ENCODE results near the gene PSMA1. TPM values are rescaled to one million over a fixed set of nuclear protein-coding genes. Genes with fewer than 3 reads are reported as not detected.

The PSMA1 gene
- total RNA-seq, 2 donors from 2014 or later = 71.3 to 73.5 TPM

DNA sequence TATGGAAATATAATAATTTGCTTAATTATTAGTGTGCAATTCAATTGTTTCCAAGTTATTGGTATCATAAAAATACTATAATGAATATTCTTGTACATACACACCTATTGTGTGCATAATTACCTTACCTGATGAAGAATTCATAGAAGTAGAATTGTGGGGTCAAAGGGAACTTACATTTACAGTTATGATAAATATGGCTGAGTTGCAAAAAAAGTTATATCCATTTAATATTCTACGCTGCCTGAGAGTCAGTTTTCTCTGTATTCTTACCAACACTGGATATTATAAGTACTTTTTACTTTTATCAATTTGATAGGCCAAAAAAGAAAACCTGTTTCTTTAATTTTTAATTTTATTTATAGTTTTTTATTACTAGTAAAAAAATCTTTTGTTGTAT, 2.1 kb upstream of the PSMA1 start:
- DNase-seq = no peak
- intact Hi-C loops (cut with DNase I) = no loop called here
- 91 to 100% methylated on average over 1 of the region's 1 CpG for WGBS, 2 donors

DNA sequence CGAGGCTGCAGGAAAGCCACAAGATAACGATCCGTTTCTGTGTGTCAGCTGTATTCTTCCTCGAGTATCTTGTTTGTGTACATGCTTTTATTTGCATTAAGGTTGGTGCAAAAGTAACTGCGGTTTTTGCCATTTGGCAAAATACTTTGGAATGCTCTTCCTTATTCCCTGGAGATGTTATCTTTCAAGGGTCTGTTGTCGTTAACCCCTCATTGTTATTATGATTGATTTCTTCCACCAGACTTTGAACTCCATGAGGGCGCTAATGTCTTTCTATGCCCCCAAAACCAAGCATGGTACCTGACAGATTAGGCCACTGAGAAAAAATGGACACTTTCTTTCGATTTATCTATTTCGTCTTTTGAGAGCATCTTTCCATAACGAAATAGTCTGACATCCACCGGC, 563 bp upstream of the PSMA1 start:
- Histone ChIP-seq H3K4me3 (peak overlapping the region in 1 of 2 donors; percentile 23), H3K27me3 (no peaks in the 10 kb centered on the region), H3K9me3 (no peaks in the 10 kb centered on the region), H3K27ac (peak overlapping the region; percentile 52 to 91 (median 79)), H3K36me3 (replicated peaks in 1 of 2; ENCODE audit: insufficient read depth in 1 of 2, low read depth in 2 of 2) (peaks cover 0 to 3% of the 10 kb centered on the region in 2 donors), H3K4me1 (peaks cover 15% of the 10 kb centered on the region)
- intact Hi-C loops (cut with DNase I) = no loop called here
- WGBS, 2 donors = 12 to 15% methylated on average over 11 of the region's 11 CpGs
- TF ChIP-seq POLR2A (IDR thresholded peaks at IDR 0.05) (no peak), CTCF (IDR thresholded peaks at IDR 0.05) (no peak)
- ATAC-seq = no peak
- no peak for DNase-seq

More for the DNA sequence above, 2.1 kb upstream of the PSMA1 start:
- TF ChIP-seq POLR2A (IDR thresholded peaks at IDR 0.05) (no peak), CTCF (IDR thresholded peaks at IDR 0.05) (no peak)
- H3K4me1 ChIP-seq = peaks cover 15% of the 10 kb centered on the region
- ATAC-seq = no peak
- no peaks in the 10 kb centered on the region for H3K36me3 ChIP-seq (replicated peaks in 1 of 2; ENCODE audit: insufficient read depth in 1 of 2, low read depth in 2 of 2)
- no peaks in the 10 kb centered on the region for H3K9me3 ChIP-seq
- no peak overlapping the region for H3K4me3 ChIP-seq
- H3K27me3 ChIP-seq = no peaks in the 10 kb centered on the region
- no peak overlapping the region for H3K27ac ChIP-seq

DNA sequence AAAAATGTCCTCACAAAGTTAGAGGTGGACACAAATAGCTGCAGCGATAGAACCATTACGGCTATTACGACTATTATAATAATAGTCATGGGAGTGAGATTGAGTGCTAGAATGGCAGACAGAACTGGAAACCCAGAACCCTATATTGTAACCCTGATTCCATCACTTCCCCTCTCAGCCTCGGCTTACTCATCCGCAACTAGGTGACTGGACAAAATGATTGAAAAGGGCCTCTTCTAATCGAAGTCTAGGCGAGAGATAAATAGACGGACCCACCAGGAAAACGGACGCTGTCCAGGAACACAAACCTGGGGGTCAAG, 629 bp downstream of the PSMA1 start:
- ATAC-seq (no peak), DNase-seq (no peak)
- Histone ChIP-seq H3K4me3 (peak overlapping the region; percentile 79 to 80), H3K27ac (peak overlapping the region in 3 of 4 donors; percentile 71 to 91 (median 87)), H3K27me3 (no peaks in the 10 kb centered on the region), H3K4me1 (peaks cover 15% of the 10 kb centered on the region), H3K9me3 (no peaks in the 10 kb centered on the region), H3K36me3 (replicated peaks in 1 of 2; ENCODE audit: insufficient read depth in 1 of 2, low read depth in 2 of 2) (peaks cover 0 to 6% of the 10 kb centered on the region in 2 donors)
- WGBS, 2 donors = 0% methylated on average over 9 to 10 of the region's 10 CpGs
- intact Hi-C loops (cut with DNase I) = no loop called here
- TF ChIP-seq POLR2A (IDR thresholded peaks at IDR 0.05) (no peak), CTCF (IDR thresholded peaks at IDR 0.05) (no peak)

- ATAC-seq = no peak
These were observed 1.4 kb downstream of the PSMA1 start for GRCh38 chr11:14518820-14519219.

More at GRCh38 chr11:14518820-14519219, 1.4 kb downstream of the PSMA1 start:
- H3K27ac ChIP-seq = no peak overlapping the region
- intact Hi-C loops (cut with DNase I) = no loop called here
- no peak overlapping the region for H3K4me3 ChIP-seq
- H3K4me1 ChIP-seq = peaks cover 15% of the 10 kb centered on the region
- H3K27me3 ChIP-seq = no peaks in the 10 kb centered on the region
- DNase-seq = no peak
- H3K36me3 ChIP-seq (replicated peaks in 1 of 2; ENCODE audit: insufficient read depth in 1 of 2, low read depth in 2 of 2) = peaks cover 0 to 8% of the 10 kb centered on the region in 2 donors
- H3K9me3 ChIP-seq = no peaks in the 10 kb centered on the region
- 64 to 66% methylated on average over 3 of the region's 3 CpGs for WGBS, 2 donors
- TF ChIP-seq CTCF (IDR thresholded peaks at IDR 0.05) (no peak), POLR2A (IDR thresholded peaks at IDR 0.05) (no peak)
